HepG2 (cell line): ENCODE measurements around the gene KRT71. TPM values are rescaled to one million over a fixed set of nuclear protein-coding genes. Genes with fewer than 3 reads are reported as not detected.

ENCODE experiments used
- ATAC-seq: fragments of 200-7000 bp; cut with Tn5 transposase; 3 replicates; pipeline ENCODE4 v1.9.1; 2020; ENCODE audit warnings: mild to moderate bottlenecking, moderate library complexity
- BruUV-seq: library from RNA; stranded (reverse); fragments of 400-500 nt; replicated peaks from 2 replicates; lab custom pipeline; 2021; lab: Mats Ljungman, UMichigan
- CTCF ChIA-PET: fragments of 300-600 bp; formaldehyde crosslinking; extraction: SDS; loops from one replicate; lab custom pipeline; 2021; ENCODE audit warnings: low total read pairs, inconsistent platforms, low intra/inter-chr PET ratio; lab: Yijun Ruan, JAX
- POLR2A ChIA-PET: fragments of 350-600 bp; sonication (Branson Sonifier 250); formaldehyde crosslinking; loops from one replicate; lab custom pipeline; 2020; ENCODE audit warnings: antibody characterized with exemption, inconsistent platforms; lab: Yijun Ruan, JAX
- DNase-seq: peaks from one replicate; pipeline ENCODE4 v3.0.0-alpha.2; 2015; ENCODE audit warnings: low spot score
- FAIRE-seq: peaks from 3 replicates; lab custom pipeline; 2011; peaks lifted over from hg19 to GRCh38; lab: Jason Lieb, UNC
- H2AFZ ChIP-seq: one replicate; pipeline ENCODE4 v1.6.1; 2011; ENCODE audit warnings: low read length, inconsistent platforms
- H3K27ac ChIP-seq: fragments of 300-600 bp; 3 replicates; pipeline ENCODE4 v1.8.0; 2011; ENCODE audit warnings: mixed run types, mild to moderate bottlenecking, mixed read lengths, low read length, inconsistent platforms; ENCODE audit not compliant: insufficient read depth; ENCODE audit errors: extremely low read length
- H3K27me3 ChIP-seq, 2 experiments: fragments of 200-600 bp in 1 of 2; 2 replicates in 1 of 2; 3 replicates in 1 of 2; pipeline versions ENCODE4 v1.6.0 to v1.8.0; 2011; ENCODE audit warnings: low read length in 2 of 2, mild to moderate bottlenecking in 2 of 2, moderate library complexity in 2 of 2, inconsistent platforms in 1 of 2; ENCODE audit not compliant: insufficient read depth in 2 of 2, control insufficient read depth in 1 of 2
- H3K36me3 ChIP-seq, 2 experiments: fragments of 200-600 bp in 1 of 2; replicated peaks in 1 of 2; 2 replicates in 1 of 2; 3 replicates in 1 of 2; pipeline versions ENCODE4 v1.5.1 to v1.8.0; 2011; ENCODE audit warnings: low read length in 2 of 2, inconsistent platforms in 1 of 2; ENCODE audit not compliant: insufficient read depth in 2 of 2, control insufficient read depth in 1 of 2
- H3K4me1 ChIP-seq: 2 replicates; pipeline ENCODE4 v1.5.1; 2012; ENCODE audit warnings: low read length, inconsistent platforms; ENCODE audit not compliant: insufficient read depth
- H3K4me2 ChIP-seq: 2 replicates; pipeline ENCODE4 v1.6.0; 2011; ENCODE audit warnings: low read depth, low read length, inconsistent platforms
- H3K4me3 ChIP-seq, 3 experiments: fragments of 200-600 bp in 1 of 3; sonication (generic), shearing (Covaris generic) in 1 of 3; replicated peaks in 1 of 3; 2 replicates each; pipeline ENCODE4 v1.5.1; 2011 to 2016; ENCODE audit warnings: low read length in 3 of 3, inconsistent platforms in 2 of 3, low read depth in 2 of 3, mild to moderate bottlenecking in 2 of 3, control low read depth in 1 of 3, mixed read lengths in 1 of 3; ENCODE audit not compliant: insufficient read depth in 1 of 3
- H3K79me2 ChIP-seq: one replicate; pipeline ENCODE4 v1.6.1; 2011; ENCODE audit warnings: low read length, inconsistent platforms; ENCODE audit not compliant: insufficient read depth
- H3K9ac ChIP-seq: 2 replicates; pipeline ENCODE4 v1.6.0; 2011; ENCODE audit warnings: mild to moderate bottlenecking, low read depth, low read length, inconsistent platforms; ENCODE audit not compliant: insufficient read depth
- H3K9me3 ChIP-seq: 2 replicates; pipeline ENCODE4 v1.5.1; 2012; ENCODE audit warnings: mild to moderate bottlenecking, low read length
- H4K20me1 ChIP-seq: 2 replicates; pipeline ENCODE4 v1.6.0; 2011; ENCODE audit warnings: inconsistent platforms, mild to moderate bottlenecking, low read length, moderate library complexity; ENCODE audit not compliant: insufficient read depth
- CBX1 ChIP-seq: IDR thresholded peaks from one replicate; pipeline ENCODE4 v1.6.1; 2016; ENCODE audit warnings: antibody characterized with exemption, low read depth
- HNRNPUL1 ChIP-seq: fragments of 200-400 bp; formaldehyde crosslinking; IDR thresholded peaks from 2 replicates; pipeline ENCODE4 v1.6.1; 2017; ENCODE audit warnings: low read depth, mild to moderate bottlenecking, low read length, moderate library complexity
- NR0B2 ChIP-seq: sonication (generic); formaldehyde crosslinking; IDR thresholded peaks from 2 replicates; pipeline ENCODE4 v1.4.0; 2020; ENCODE audit warnings: mild to moderate bottlenecking, missing genetic modification reagents
- PCBP1 ChIP-seq: fragments of 200-400 bp; formaldehyde crosslinking; IDR thresholded peaks from 2 replicates; pipeline ENCODE4 v1.6.1; 2017; ENCODE audit warnings: mild to moderate bottlenecking, low read depth, low read length, borderline replicate concordance
- ZFP90 ChIP-seq: sonication (generic); formaldehyde crosslinking; IDR thresholded peaks from 2 replicates; pipeline ENCODE4 v1.8.0; 2022; ENCODE audit warnings: missing genetic modification reagents, mild to moderate bottlenecking, inconsistent platforms, borderline replicate concordance
- ZMYM4 ChIP-seq: sonication (generic); formaldehyde crosslinking; IDR thresholded peaks from 2 replicates; pipeline ENCODE4 v1.8.1; 2023; ENCODE audit warnings: mild to moderate bottlenecking, missing genetic modification reagents
- ZNF543 ChIP-seq: sonication (generic); formaldehyde crosslinking; IDR thresholded peaks from 2 replicates; pipeline ENCODE4 v1.4.0; 2020; ENCODE audit warnings: mild to moderate bottlenecking, missing genetic modification reagents
- ZNF841 ChIP-seq: sonication (generic); formaldehyde crosslinking; IDR thresholded peaks from 2 replicates; pipeline ENCODE4 v1.8.1; 2023; ENCODE audit warnings: missing genetic modification reagents, borderline replicate concordance
- WGBS: methylation state at CpG from one replicate; pipeline ENCODE4 v1.1.6; 2017; ENCODE audit warnings: low lambda C conversion rate; 5-methylcytosine and 5-hydroxymethylcytosine counted together
- in situ Hi-C: cut with HindIII; loops from 2 replicates; pipeline ENCODE4 v1.10.0; 2017; ENCODE audit warnings: low pct_unique_long_range_greater_than_20kb; ENCODE audit not compliant: extremely low pct_ligation_motif_present
- intact Hi-C: fragments of 100-400 bp; cut with micrococcal nuclease; formaldehyde crosslinking; loops from one replicate; pipeline ENCODE4 v1.10.0; 2022; ENCODE audit not compliant: unreplicated experiment
- polyA plus RNA-seq, 8 experiments: library from polyadenylated mRNA; depleted of rRNA in 3 of 8; stranded (reverse) in 7 of 8; unstranded in 1 of 8; fragments of >200 nt; fragmentation: Illumina TruSeq in 4 of 8; extraction: Trizol in 4 of 8; gene quantifications; 2 replicates each; pipeline versions ENCODE4 v1.2.1 to v1.2.3, GENCODE V29; 2011 to 2016; ENCODE audit warnings: low read depth in 4 of 8, missing spikeins in 1 of 8, mixed read lengths in 1 of 8; ENCODE audit not compliant: insufficient read depth in 1 of 8
- total RNA-seq, 5 experiments: library from RNA; depleted of rRNA; stranded (reverse); fragments of >200 nt; fragmentation: Illumina TruSeq; extraction: Trizol; gene quantifications; 2 replicates each; pipeline ENCODE4 v1.2.3, GENCODE V29; 2016; ENCODE audit warnings: low read depth in 1 of 5
- TF ChIP-seq, protein P1 (sequence below): sonication (generic); formaldehyde crosslinking; IDR thresholded peaks from 2 replicates; pipeline ENCODE4 v1.4.0; 2020; ENCODE audit warnings: mild to moderate bottlenecking, low read depth, missing genetic modification reagents
- TF ChIP-seq, protein P2 (sequence below): sonication (generic); formaldehyde crosslinking; conservative IDR thresholded peaks from 2 replicates; pipeline ENCODE4 v1.4.0; 2020; ENCODE audit warnings: missing genetic modification reagents
- TF ChIP-seq, protein P3 (sequence below): sonication (generic); formaldehyde crosslinking; IDR thresholded peaks from 2 replicates; pipeline ENCODE4 v1.8.0; 2022; ENCODE audit warnings: mild to moderate bottlenecking, missing genetic modification reagents; ENCODE audit not compliant: insufficient replicate concordance
- TF ChIP-seq, protein P4 (sequence below): sonication (generic); formaldehyde crosslinking; IDR thresholded peaks from 2 replicates; pipeline ENCODE4 v1.8.0; 2022; ENCODE audit warnings: missing genetic modification reagents, mild to moderate bottlenecking, inconsistent platforms, borderline replicate concordance

KRT71 gene
- total and polyA plus RNA-seq, 2 of the 13 experiments (the other 11 are each of a cell fraction or from before 2014, with no cell fraction given), result not detected

DNA sequence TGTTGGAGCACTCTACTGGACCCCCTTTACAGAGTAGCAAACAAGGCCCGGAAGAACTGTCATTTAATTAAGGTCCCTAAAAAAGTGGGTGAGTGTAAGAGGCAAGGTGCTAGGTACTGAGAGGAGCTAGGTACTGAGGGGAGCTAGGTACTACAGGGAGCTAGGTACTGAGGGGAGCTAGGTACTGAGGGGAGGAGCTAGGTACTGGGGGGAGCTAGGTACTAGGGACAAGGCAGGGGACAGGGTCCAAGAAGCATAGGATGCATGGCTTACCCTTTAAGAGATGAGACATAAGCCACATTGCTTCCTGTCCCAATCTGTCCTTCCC is 37.7 kb downstream of the KRT71 start:
- Histone ChIP-seq H3K4me1 (no peaks in the 10 kb centered on the region), H3K27me3 (no peaks in the 10 kb centered on the region; a peak in 2 of 5 replicates), H4K20me1 (no peaks in the 10 kb centered on the region), H3K36me3 (no peaks in the 10 kb centered on the region), H3K27ac (no peak overlapping the region), H3K4me2 (no peak overlapping the region), H3K9me3 (peaks cover 11% of the 10 kb centered on the region), H2AFZ (no peak overlapping the region), H3K9ac (no peak overlapping the region), H3K79me2 (no peaks in the 10 kb centered on the region), H3K4me3 (no peak overlapping the region)
- in situ Hi-C loops (no loop called here), intact Hi-C loops (no loop called here)
- BruUV-seq, result no TSS peak
- DNase-seq (no peak), ATAC-seq (no peak), FAIRE-seq (no peak)
- CTCF ChIA-PET, result no interaction called here
- WGBS, result 86% methylated on average over 1 of the region's 1 CpG
- POLR2A ChIA-PET, result no interaction called here
- TF ChIP-seq ZFP90 (CRISPR knock-in tag) (no peak), ZMYM4 (CRISPR knock-in tag) (no peak), ZNF841 (CRISPR knock-in tag) (no peak), NR0B2 (CRISPR knock-in tag) (no peak), CBX1 (no peak), PCBP1 (no peak), ZNF543 (no peak), HNRNPUL1 (no peak)
- TF ChIP-seq, protein P1, sequence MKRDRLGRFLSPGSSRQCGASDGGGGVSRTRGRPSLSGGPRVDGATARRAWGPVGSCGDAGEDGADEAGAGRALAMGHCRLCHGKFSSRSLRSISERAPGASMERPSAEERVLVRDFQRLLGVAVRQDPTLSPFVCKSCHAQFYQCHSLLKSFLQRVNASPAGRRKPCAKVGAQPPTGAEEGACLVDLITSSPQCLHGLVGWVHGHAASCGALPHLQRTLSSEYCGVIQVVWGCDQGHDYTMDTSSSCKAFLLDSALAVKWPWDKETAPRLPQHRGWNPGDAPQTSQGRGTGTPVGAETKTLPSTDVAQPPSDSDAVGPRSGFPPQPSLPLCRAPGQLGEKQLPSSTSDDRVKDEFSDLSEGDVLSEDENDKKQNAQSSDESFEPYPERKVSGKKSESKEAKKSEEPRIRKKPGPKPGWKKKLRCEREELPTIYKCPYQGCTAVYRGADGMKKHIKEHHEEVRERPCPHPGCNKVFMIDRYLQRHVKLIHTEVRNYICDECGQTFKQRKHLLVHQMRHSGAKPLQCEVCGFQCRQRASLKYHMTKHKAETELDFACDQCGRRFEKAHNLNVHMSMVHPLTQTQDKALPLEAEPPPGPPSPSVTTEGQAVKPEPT, result no peak
- TF ChIP-seq, protein P2, sequence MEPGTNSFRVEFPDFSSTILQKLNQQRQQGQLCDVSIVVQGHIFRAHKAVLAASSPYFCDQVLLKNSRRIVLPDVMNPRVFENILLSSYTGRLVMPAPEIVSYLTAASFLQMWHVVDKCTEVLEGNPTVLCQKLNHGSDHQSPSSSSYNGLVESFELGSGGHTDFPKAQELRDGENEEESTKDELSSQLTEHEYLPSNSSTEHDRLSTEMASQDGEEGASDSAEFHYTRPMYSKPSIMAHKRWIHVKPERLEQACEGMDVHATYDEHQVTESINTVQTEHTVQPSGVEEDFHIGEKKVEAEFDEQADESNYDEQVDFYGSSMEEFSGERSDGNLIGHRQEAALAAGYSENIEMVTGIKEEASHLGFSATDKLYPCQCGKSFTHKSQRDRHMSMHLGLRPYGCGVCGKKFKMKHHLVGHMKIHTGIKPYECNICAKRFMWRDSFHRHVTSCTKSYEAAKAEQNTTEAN (CRISPR knock-in tag), result no peak
- TF ChIP-seq, protein P3, sequence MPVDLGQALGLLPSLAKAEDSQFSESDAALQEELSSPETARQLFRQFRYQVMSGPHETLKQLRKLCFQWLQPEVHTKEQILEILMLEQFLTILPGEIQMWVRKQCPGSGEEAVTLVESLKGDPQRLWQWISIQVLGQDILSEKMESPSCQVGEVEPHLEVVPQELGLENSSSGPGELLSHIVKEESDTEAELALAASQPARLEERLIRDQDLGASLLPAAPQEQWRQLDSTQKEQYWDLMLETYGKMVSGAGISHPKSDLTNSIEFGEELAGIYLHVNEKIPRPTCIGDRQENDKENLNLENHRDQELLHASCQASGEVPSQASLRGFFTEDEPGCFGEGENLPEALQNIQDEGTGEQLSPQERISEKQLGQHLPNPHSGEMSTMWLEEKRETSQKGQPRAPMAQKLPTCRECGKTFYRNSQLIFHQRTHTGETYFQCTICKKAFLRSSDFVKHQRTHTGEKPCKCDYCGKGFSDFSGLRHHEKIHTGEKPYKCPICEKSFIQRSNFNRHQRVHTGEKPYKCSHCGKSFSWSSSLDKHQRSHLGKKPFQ (CRISPR knock-in tag), result no peak
- TF ChIP-seq, protein P4, sequence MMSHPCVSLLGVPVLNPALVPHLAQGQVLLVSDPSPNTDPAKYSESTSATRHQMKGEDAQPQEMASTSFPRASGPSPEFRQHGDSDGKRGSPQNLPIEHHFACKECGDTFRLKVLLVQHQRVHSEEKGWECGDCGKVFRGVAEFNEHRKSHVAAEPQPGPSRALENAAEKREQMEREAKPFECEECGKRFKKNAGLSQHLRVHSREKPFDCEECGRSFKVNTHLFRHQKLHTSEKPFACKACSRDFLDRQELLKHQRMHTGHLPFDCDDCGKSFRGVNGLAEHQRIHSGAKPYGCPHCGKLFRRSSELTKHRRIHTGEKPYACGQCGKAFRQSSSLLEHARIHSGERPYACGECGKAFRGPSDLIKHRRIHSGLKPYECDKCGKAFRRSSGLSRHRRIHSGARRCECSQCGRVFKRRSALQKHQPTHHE (CRISPR knock-in tag), result no peak
